CD8-positive, alpha-beta memory T cell (primary cell): ENCODE measurements around the gene CDH15. TPM values are rescaled to one million over a fixed set of nuclear protein-coding genes. Genes with fewer than 3 reads are reported as not detected.

Experiments used
- CTCF ChIA-PET: fragments of 350-600 bp; sonication (Branson Sonifier 250); formaldehyde crosslinking; loops from one replicate; lab custom pipeline; 2021; ENCODE audit warnings: antibody characterized with exemption; lab: Charles Lee
- POLR2A ChIA-PET: fragments of 350-600 bp; sonication (Branson Sonifier 250); formaldehyde crosslinking; loops from one replicate; lab custom pipeline; 2021; ENCODE audit warnings: antibody characterized with exemption; lab: Charles Lee
- DNase-seq, 5 donors: peaks; one replicate each; pipeline versions ENCODE4 v3.0.0 to v3.0.0-alpha.2; 2020 to 2022; ENCODE audit warnings: mixed read lengths in 1 of 5
- H3K27ac ChIP-seq: one replicate; pipeline ENCODE4 v1.7.0; 2013; ENCODE audit warnings: low read depth, mild to moderate bottlenecking, low read length, moderate library complexity
- H3K27me3 ChIP-seq: 2 replicates; pipeline ENCODE4 v1.7.0; 2013; ENCODE audit warnings: low read length, mild to moderate bottlenecking; ENCODE audit not compliant: insufficient read depth, poor library complexity, severe bottlenecking
- H3K36me3 ChIP-seq: 2 replicates; pipeline ENCODE4 v1.7.0; 2013; ENCODE audit warnings: mild to moderate bottlenecking, low read length, moderate library complexity; ENCODE audit not compliant: insufficient read depth
- H3K4me1 ChIP-seq: 2 replicates; pipeline ENCODE4 v1.7.0; 2013; ENCODE audit warnings: mild to moderate bottlenecking, low read length, moderate library complexity; ENCODE audit not compliant: insufficient read depth
- H3K4me3 ChIP-seq: 2 replicates; pipeline ENCODE4 v1.7.0; 2013; ENCODE audit warnings: mild to moderate bottlenecking, low read length
- H3K9me3 ChIP-seq: 2 replicates; pipeline ENCODE4 v1.7.0; 2013; ENCODE audit warnings: mild to moderate bottlenecking, low read length
- H3K27ac Mint-ChIP-seq, 8 donors: one replicate each; pipeline ENCODE4 v1.8.0; 2020 to 2021; ENCODE audit warnings: mixed read lengths in 8 of 8, mild to moderate bottlenecking in 6 of 8, inconsistent platforms in 3 of 8, moderate library complexity in 3 of 8
- H3K27me3 Mint-ChIP-seq, 2 donors: one replicate each; pipeline ENCODE4 v1.8.0; 2020 to 2021; ENCODE audit warnings: mixed read lengths in 2 of 2, mild to moderate bottlenecking in 1 of 2, moderate library complexity in 1 of 2
- H3K36me3 Mint-ChIP-seq, 3 donors: one replicate each; pipeline ENCODE4 v1.8.0; 2020 to 2021; ENCODE audit warnings: mixed read lengths in 3 of 3, inconsistent platforms in 1 of 3, mild to moderate bottlenecking in 1 of 3
- H3K4me1 Mint-ChIP-seq, 3 donors: one replicate each; pipeline ENCODE4 v1.8.0; 2020 to 2021; ENCODE audit warnings: mixed read lengths in 3 of 3, inconsistent platforms in 1 of 3, mild to moderate bottlenecking in 1 of 3
- H3K4me3 Mint-ChIP-seq, 7 donors: one replicate each; pipeline ENCODE4 v1.8.0; 2020 to 2021; ENCODE audit warnings: mixed read lengths in 7 of 7, mild to moderate bottlenecking in 6 of 7, moderate library complexity in 4 of 7, inconsistent platforms in 2 of 7
- H3K9me3 Mint-ChIP-seq, 5 donors: one replicate each; pipeline ENCODE4 v1.8.0; 2020 to 2022; ENCODE audit warnings: mixed read lengths in 5 of 5, mild to moderate bottlenecking in 3 of 5, moderate library complexity in 2 of 5, inconsistent platforms in 1 of 5
- polyA plus RNA-seq: library from polyadenylated mRNA; unstranded; fragments of 300-500 nt; fragmentation: Illumina TruSeq; gene quantifications from one replicate; pipeline ENCODE4 v1.2.3, GENCODE V29; 2021
- total RNA-seq, 2 experiments: library from RNA; stranded (reverse); gene quantifications; one replicate each; pipeline ENCODE4 v1.2.3, GENCODE V29; 2021

Gene CDH15
- total and polyA plus RNA-seq, 3 experiments from 2014 or later, result not detected

DNA sequence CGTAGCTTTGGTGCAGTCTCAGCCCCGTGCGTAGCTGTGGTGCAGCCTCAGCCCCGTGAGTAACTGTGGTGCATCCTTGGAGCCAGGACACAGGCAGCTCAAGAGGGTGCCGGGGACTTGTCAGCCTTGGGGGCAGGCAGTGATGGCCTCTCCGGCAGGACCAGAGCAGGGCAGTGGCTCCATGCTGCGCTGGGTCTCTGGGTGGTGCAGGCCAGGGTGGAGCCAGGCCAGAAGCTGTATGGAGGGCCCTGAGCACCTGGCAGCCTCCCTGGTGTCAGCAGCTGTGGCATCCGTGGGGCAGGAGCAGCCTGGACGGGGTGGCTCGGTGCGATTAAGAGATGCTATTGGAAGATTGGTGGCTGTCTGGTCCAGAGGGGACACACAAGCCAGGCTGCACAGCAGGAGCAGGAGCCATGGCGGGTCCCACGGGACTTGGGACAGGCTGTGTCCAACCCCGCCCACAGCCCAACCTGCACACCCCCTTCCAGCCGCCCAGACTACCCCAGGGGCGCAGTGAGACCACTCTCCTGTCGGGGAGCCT lies 28.3 kb upstream of the CDH15 start:
- H3K27ac Mint-ChIP-seq, result no peak overlapping the region
- DNase-seq, result peak in 1 of 5 donors; percentile 29
- peaks cover 0 to 60% (median 6%) of the 10 kb centered on the region in 3 donors for H3K36me3 Mint-ChIP-seq
- Histone ChIP-seq H3K4me3 (no peak overlapping the region), H3K9me3 (no peaks in the 10 kb centered on the region), H3K27me3 (no peaks in the 10 kb centered on the region), H3K36me3 (no peaks in the 10 kb centered on the region), H3K27ac (no peak overlapping the region), H3K4me1 (no peaks in the 10 kb centered on the region)
- H3K4me3 Mint-ChIP-seq, result no peak overlapping the region
- no peaks in the 10 kb centered on the region for H3K4me1 Mint-ChIP-seq
- no peaks in the 10 kb centered on the region for H3K9me3 Mint-ChIP-seq
- ChIA-PET CTCF (no interaction called here), POLR2A (interaction anchor here (0.5 kb wide), 1 partner anchor 367 kb away, joined by 3 read pairs; no protein-coding TSS in a partner anchor)
- no peaks in the 10 kb centered on the region for H3K27me3 Mint-ChIP-seq

DNA sequence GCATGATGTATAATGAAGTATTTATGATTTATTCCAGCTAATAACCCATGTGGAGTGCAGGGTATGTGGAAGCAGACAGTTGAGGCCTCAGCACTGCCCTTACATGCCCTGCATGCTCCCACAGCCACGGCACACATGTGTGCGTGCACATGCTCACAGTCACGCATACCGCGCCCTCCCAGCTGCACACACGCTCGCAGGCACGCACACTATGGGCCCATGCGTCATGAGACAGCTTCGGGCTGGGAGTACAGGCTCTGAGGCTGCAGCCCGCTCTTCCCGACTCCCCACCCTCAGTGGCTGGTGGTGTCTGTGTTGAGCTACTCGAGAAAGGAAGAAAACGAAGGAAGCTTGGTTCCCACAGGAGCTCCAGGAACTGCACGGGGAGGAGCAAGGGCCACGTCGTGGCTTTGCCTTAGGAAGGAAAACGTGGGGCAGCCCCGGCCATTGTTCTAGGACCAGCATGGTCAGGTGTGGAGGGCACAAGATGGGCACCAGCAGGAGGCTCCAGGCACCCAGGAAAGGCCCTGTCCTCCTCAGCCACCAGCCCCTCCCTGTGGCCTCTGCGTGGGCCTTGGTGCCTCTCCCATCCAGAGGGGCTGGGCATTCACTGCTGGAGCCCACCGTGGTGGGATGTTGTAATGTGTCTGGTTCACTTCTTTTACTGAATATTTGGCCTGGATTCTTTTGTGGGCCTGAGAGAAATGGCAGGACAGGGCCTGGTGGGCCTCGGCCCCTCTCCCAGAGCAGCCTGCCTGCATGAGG lies 27.5 kb upstream of the CDH15 start:
- ChIA-PET POLR2A (interaction anchor here (0.9 kb wide), 1 partner anchor 11 kb away, joined by 3 read pairs; no protein-coding TSS in a partner anchor), CTCF (no interaction called here)
- no peaks in the 10 kb centered on the region for H3K27me3 Mint-ChIP-seq
- peak overlapping the region in 2 of 8 donors; percentile 17 to 83 for H3K27ac Mint-ChIP-seq
- Histone ChIP-seq H3K27me3 (no peaks in the 10 kb centered on the region), H3K27ac (no peak overlapping the region), H3K9me3 (no peaks in the 10 kb centered on the region), H3K4me1 (no peaks in the 10 kb centered on the region), H3K36me3 (no peaks in the 10 kb centered on the region), H3K4me3 (no peak overlapping the region)
- peak in 1 of 5 donors; percentile 8 for DNase-seq
- H3K4me3 Mint-ChIP-seq, result peak overlapping the region in 1 of 7 donors; percentile 56
- H3K36me3 Mint-ChIP-seq, result peaks cover 4 to 64% (median 10%) of the 10 kb centered on the region in 3 donors
- H3K9me3 Mint-ChIP-seq, result no peaks in the 10 kb centered on the region
- H3K4me1 Mint-ChIP-seq, result no peaks in the 10 kb centered on the region

DNA sequence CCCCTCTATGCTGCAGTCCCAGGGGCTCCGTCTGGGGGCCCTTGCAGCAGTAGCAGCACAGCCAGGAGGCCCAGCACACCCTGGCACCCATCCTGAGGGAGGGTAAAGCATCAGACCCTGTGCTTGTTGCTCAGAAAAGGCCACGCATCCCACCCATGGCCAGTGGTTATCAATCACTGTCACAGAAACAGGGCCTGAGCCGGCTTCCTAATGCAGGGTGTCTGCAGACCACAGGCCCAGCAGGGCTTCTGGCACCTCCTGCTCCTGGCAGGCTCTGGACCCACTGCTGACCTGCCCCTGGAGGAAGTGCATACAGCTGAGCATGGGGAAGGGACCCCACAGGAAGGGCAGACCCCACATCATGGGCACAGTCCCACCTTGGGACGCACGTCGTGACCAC lies 26.9 kb upstream of the CDH15 start:
- no peaks in the 10 kb centered on the region for H3K27me3 ChIP-seq
- Mint-ChIP-seq H3K36me3 (peaks cover 10 to 68% (median 15%) of the 10 kb centered on the region in 3 donors), H3K27me3 (no peaks in the 10 kb centered on the region), H3K27ac (no peak overlapping the region), H3K9me3 (no peaks in the 10 kb centered on the region), H3K4me1 (no peaks in the 10 kb centered on the region), H3K4me3 (no peak overlapping the region)
- ChIA-PET CTCF (no interaction called here), POLR2A (interaction anchor here (0.9 kb wide), 1 partner anchor 10 kb away, joined by 3 read pairs; no protein-coding TSS in a partner anchor)
- no peak overlapping the region for H3K27ac ChIP-seq
- no peaks in the 10 kb centered on the region for H3K9me3 ChIP-seq
- H3K36me3 ChIP-seq, result no peaks in the 10 kb centered on the region
- DNase-seq, result peak in 1 of 5 donors; percentile 32
- H3K4me3 ChIP-seq, result no peak overlapping the region
- no peaks in the 10 kb centered on the region for H3K4me1 ChIP-seq

DNA sequence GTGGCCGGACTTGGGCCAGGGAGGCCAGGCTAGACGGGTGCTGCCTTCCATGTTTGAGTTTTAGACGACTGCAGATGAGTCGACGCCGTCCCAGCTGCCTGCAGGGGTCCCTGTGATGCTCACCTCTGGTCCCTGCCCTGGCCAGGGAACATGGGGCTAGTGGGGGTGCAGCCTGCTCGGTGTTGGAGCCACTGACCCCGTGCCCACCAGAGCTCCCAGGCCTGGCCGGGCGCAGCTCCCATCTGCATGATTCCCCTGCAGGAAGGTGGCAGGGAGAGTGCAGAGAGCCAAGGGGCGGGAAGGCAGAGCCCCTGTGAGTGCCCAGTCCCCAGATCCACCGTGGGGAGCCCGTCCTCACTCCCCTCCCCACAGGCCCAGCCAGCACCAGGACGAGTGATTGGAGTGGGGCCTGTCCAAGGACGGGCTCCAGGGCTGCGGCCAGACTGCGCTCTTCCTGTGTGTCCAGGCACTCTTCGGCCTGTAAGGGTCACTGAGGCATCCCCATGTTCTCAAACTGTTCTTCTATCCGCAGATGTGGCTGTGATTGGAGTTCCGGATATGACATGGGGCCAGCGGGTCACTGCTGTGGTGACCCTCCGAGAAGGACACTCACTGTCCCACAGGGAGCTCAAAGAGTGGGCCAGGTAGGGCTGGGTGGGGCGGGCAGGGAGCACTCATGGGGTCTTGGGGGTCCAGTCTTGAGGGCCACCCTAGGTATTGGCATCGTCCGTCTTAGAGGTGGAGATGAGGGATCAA lies 26.0 kb upstream of the CDH15 start:
- Histone ChIP-seq H3K27me3 (no peaks in the 10 kb centered on the region), H3K9me3 (no peaks in the 10 kb centered on the region), H3K4me3 (no peak overlapping the region), H3K27ac (no peak overlapping the region), H3K4me1 (no peaks in the 10 kb centered on the region), H3K36me3 (no peaks in the 10 kb centered on the region)
- Mint-ChIP-seq H3K4me3 (no peak overlapping the region), H3K27me3 (no peaks in the 10 kb centered on the region), H3K4me1 (no peaks in the 10 kb centered on the region), H3K9me3 (no peaks in the 10 kb centered on the region), H3K27ac (peak overlapping the region in 2 of 8 donors; percentile 55 to 61), H3K36me3 (peaks cover 10 to 72% (median 15%) of the 10 kb centered on the region in 3 donors)
- CTCF ChIA-PET, result interaction anchor here (1.2 kb wide), 1 partner anchor 203 kb away, joined by 3 read pairs; no protein-coding TSS in a partner anchor
- POLR2A ChIA-PET, result no interaction called here
- peak in 1 of 5 donors; percentile 43 for DNase-seq

DNA sequence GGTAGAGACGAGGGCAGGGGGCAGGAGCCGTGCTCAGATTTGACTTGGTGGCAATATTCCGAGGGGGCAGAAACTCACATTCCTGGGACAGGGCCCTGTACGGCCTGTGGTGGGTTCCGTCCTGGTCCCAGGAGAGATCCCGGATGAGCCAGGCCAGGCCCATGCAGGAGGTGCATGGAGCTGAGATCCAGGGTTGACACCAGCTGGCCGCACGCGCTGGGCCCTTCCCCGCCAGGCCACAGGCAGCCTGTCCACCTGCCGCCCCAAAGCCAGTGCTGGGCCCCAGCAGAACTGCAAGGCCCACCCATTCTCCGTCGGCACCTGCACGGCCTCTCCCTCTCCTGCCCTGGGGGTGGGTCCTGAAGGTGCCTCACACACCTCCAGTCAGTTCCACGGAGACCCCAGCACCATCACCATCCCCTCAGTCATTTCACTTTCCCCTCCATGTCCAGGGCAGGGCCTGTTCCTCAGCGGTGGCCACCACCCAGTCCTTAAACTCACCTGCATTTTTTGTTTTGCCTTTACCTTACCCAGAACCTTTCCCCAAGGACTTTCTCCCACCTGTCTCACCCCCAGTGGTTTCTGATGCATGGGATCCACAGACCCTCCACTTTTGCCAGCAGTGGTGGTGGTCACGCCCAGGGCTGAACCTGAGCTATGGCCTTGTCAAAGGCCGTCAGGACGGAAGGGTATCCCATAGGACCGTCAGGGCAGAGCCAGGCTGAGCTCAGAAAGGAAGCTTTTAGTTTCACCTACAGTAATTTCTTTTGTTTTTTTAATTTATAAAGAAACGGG lies 25.1 kb upstream of the CDH15 start:
- Histone ChIP-seq H3K4me3 (no peak overlapping the region), H3K36me3 (no peaks in the 10 kb centered on the region), H3K4me1 (no peaks in the 10 kb centered on the region), H3K27me3 (no peaks in the 10 kb centered on the region), H3K27ac (no peak overlapping the region), H3K9me3 (no peaks in the 10 kb centered on the region)
- Mint-ChIP-seq H3K27ac (peak overlapping the region in 2 of 8 donors; percentile 55 to 94), H3K9me3 (no peaks in the 10 kb centered on the region), H3K36me3 (peaks cover 14 to 71% (median 20%) of the 10 kb centered on the region in 3 donors), H3K27me3 (no peaks in the 10 kb centered on the region), H3K4me3 (no peak overlapping the region), H3K4me1 (no peaks in the 10 kb centered on the region)
- DNase-seq, result peak in 1 of 5 donors; percentile 36
- ChIA-PET CTCF (interaction anchor here (1.2 kb wide), 1 partner anchor 204 kb away, joined by 3 read pairs; no protein-coding TSS in a partner anchor), POLR2A (no interaction called here)

DNA sequence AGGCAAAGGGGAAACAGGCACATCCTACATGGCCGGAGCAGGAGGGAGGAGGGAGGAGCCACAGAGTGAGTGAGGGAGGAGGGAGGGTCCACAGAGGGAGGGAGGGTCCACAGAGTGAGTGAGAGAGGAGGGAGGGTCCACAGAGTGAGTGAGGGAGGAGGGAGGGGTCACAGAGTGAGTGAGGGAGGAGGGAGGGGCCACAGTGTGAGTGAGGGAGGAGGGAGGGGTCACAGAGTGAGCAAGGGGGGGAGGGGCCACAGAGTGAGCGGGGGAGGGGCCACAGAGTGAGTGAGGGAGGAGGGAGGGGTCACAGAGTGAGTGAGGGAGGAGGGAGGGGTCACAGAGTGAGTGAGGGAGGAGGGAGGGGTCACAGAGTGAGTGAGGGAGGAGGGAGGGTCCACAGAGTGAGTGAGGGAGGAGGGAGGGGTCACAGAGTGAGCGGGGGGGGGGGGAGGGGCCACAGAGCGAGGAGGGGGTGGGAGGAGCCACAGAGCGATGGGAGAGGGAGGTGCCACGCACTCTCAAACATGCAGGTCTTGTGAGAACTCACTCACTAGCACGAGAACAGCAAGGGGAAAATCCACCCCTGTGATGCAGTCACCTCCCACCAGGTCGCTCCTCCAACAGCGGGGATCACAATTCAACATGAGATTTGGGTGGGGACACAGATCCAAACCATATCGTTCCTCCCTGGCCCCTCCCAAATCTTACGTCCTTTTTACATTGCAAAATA lies 24.3 kb upstream of the CDH15 start:
- no peaks in the 10 kb centered on the region for H3K27me3 Mint-ChIP-seq
- peaks cover 14 to 72% (median 23%) of the 10 kb centered on the region in 3 donors for H3K36me3 Mint-ChIP-seq
- DNase-seq, result peak in 1 of 5 donors; percentile 19
- POLR2A ChIA-PET, result no interaction called here
- Histone ChIP-seq H3K9me3 (no peaks in the 10 kb centered on the region), H3K4me3 (no peak overlapping the region), H3K27ac (no peak overlapping the region), H3K4me1 (no peaks in the 10 kb centered on the region), H3K27me3 (no peaks in the 10 kb centered on the region), H3K36me3 (no peaks in the 10 kb centered on the region)
- H3K4me3 Mint-ChIP-seq, result no peak overlapping the region
- H3K9me3 Mint-ChIP-seq, result no peaks in the 10 kb centered on the region
- no peaks in the 10 kb centered on the region for H3K4me1 Mint-ChIP-seq
- H3K27ac Mint-ChIP-seq, result peak overlapping the region in 3 of 8 donors; percentile 42 to 70 (median 67)
- CTCF ChIA-PET, result no interaction called here

DNA sequence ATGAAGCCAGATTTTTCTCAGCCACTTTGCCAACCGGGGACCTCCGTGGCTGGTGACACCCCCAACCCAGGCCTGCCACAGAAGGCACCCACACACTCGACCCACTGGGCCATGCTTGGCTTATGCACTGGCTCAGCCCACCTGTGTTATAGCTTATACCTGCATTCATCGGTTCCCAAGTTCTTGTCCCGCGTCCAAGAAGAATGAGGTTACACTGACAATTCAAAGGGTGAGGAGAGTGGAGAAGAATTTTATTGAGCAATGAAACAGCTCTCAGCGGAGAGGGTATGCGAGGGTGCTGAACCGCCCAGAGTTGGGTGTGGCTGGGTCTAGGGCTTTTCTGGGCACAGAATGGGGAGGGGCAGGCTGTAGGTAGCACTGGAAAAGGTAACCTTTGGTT lies 22.2 kb upstream of the CDH15 start:
- H3K27me3 ChIP-seq, result no peaks in the 10 kb centered on the region
- H3K9me3 ChIP-seq, result no peaks in the 10 kb centered on the region
- no peak overlapping the region for H3K4me3 ChIP-seq
- H3K27ac Mint-ChIP-seq, result peak overlapping the region in 5 of 8 donors; percentile 5 to 82 (median 19)
- peaks cover 0 to 1% (median 0%) of the 10 kb centered on the region in 5 donors for H3K9me3 Mint-ChIP-seq
- H3K4me1 Mint-ChIP-seq, result peaks cover 0 to 4% (median 0%) of the 10 kb centered on the region in 3 donors
- no peaks in the 10 kb centered on the region for H3K27me3 Mint-ChIP-seq
- H3K4me1 ChIP-seq, result no peaks in the 10 kb centered on the region
- no peak overlapping the region for H3K27ac ChIP-seq
- H3K36me3 Mint-ChIP-seq, result peaks cover 14 to 60% (median 25%) of the 10 kb centered on the region in 3 donors
- peak in 1 of 5 donors; percentile 40 for DNase-seq
- CTCF ChIA-PET, result no interaction called here
- no peak overlapping the region for H3K4me3 Mint-ChIP-seq
- POLR2A ChIA-PET, result no interaction called here
- no peaks in the 10 kb centered on the region for H3K36me3 ChIP-seq
